ENCODE data around the gene BCKDHA.
"Not testable (repeated sequence)": the region's sequence is repeated elsewhere in the genome, so short reads cannot be mapped to it uniquely, and the experiment has no call there.

Gene BCKDHA

GRCh38 chr19:41408846-41409245, 11.2 kb downstream of the BCKDHA start:
- peaks cover 21% of the 10 kb centered on the region for H3K36me3 ChIP-seq (ENCODE audit: control insufficient read depth, insufficient read depth, low read length, severe bottlenecking)
- H3K27me3 ChIP-seq (replicated peaks; ENCODE audit: control insufficient read depth, insufficient read depth, low read length); H3K4me3 ChIP-seq (ENCODE audit: low read length); DNase-seq (ENCODE audit: low read depth); H3K9ac ChIP-seq (ENCODE audit: low read length); H3K4me1 ChIP-seq (ENCODE audit: control insufficient read depth, insufficient read depth, low read length); H3K9me3 ChIP-seq (ENCODE audit: control insufficient read depth, low read length): not testable (repeated sequence)

GRCh38 chr19:41409288-41409687, 11.7 kb downstream of the BCKDHA start:
- H3K4me1 ChIP-seq (ENCODE audit: control insufficient read depth, insufficient read depth, low read length): peaks cover 6% of the 10 kb centered on the region
- H3K4me3 ChIP-seq (ENCODE audit: low read length): no peak overlapping the region
- H3K9ac ChIP-seq (ENCODE audit: low read length): peak overlapping the region; percentile 6
- DNase-seq (ENCODE audit: low read depth): no peak
- H3K27me3 ChIP-seq (replicated peaks; ENCODE audit: control insufficient read depth, insufficient read depth, low read length): no peaks in the 10 kb centered on the region
- peaks cover 25% of the 10 kb centered on the region for H3K36me3 ChIP-seq (ENCODE audit: control insufficient read depth, insufficient read depth, low read length, severe bottlenecking)
- no peaks in the 10 kb centered on the region for H3K9me3 ChIP-seq (ENCODE audit: control insufficient read depth, low read length)

- Histone ChIP-seq H3K9me3 (ENCODE audit: control insufficient read depth, low read length) (no peaks in the 10 kb centered on the region), H3K9ac (ENCODE audit: low read length) (no peak overlapping the region)
These were observed 12.9 kb downstream of the BCKDHA start for GRCh38 chr19:41410336-41411054.

GRCh38 chr19:41411100-41411967, 13.7 kb downstream of the BCKDHA start:
- peaks cover 6% of the 10 kb centered on the region for H3K4me1 ChIP-seq (ENCODE audit: control insufficient read depth, insufficient read depth, low read length)
- H3K9me3 ChIP-seq (ENCODE audit: control insufficient read depth, low read length): no peaks in the 10 kb centered on the region
- DNase-seq (ENCODE audit: low read depth): no peak
- H3K9ac ChIP-seq (ENCODE audit: low read length): no peak overlapping the region
- H3K27me3 ChIP-seq (replicated peaks; ENCODE audit: control insufficient read depth, insufficient read depth, low read length): no peaks in the 10 kb centered on the region
- peaks cover 38% of the 10 kb centered on the region for H3K36me3 ChIP-seq (ENCODE audit: control insufficient read depth, insufficient read depth, low read length, severe bottlenecking)
- H3K4me3 ChIP-seq (ENCODE audit: low read length): no peak overlapping the region

More at GRCh38 chr19:41410336-41411054, 12.9 kb downstream of the BCKDHA start:
- Histone ChIP-seq H3K4me1 (ENCODE audit: control insufficient read depth, insufficient read depth, low read length) (peaks cover 6% of the 10 kb centered on the region), H3K27me3 (replicated peaks; ENCODE audit: control insufficient read depth, insufficient read depth, low read length) (no peaks in the 10 kb centered on the region), H3K36me3 (ENCODE audit: control insufficient read depth, insufficient read depth, low read length, severe bottlenecking) (peaks cover 37% of the 10 kb centered on the region), H3K4me3 (ENCODE audit: low read length) (no peak overlapping the region)
- no peak for DNase-seq (ENCODE audit: low read depth)

GRCh38 chr19:41411968-41412265, 14.3 kb downstream of the BCKDHA start:
- no peak for DNase-seq (ENCODE audit: low read depth)
- peaks cover 6% of the 10 kb centered on the region for H3K4me1 ChIP-seq (ENCODE audit: control insufficient read depth, insufficient read depth, low read length)
- H3K9ac ChIP-seq (ENCODE audit: low read length): no peak overlapping the region
- peaks cover 41% of the 10 kb centered on the region for H3K36me3 ChIP-seq (ENCODE audit: control insufficient read depth, insufficient read depth, low read length, severe bottlenecking)
- H3K27me3 ChIP-seq (replicated peaks; ENCODE audit: control insufficient read depth, insufficient read depth, low read length): no peaks in the 10 kb centered on the region
- H3K9me3 ChIP-seq (ENCODE audit: control insufficient read depth, low read length): no peaks in the 10 kb centered on the region
- H3K4me3 ChIP-seq (ENCODE audit: low read length): no peak overlapping the region

GRCh38 chr19:41412953-41413352, 15.3 kb downstream of the BCKDHA start:
- Histone ChIP-seq H3K4me1 (ENCODE audit: control insufficient read depth, insufficient read depth, low read length) (peaks cover 6% of the 10 kb centered on the region), H3K9ac (ENCODE audit: low read length) (no peak overlapping the region), H3K27me3 (replicated peaks; ENCODE audit: control insufficient read depth, insufficient read depth, low read length) (no peaks in the 10 kb centered on the region), H3K36me3 (ENCODE audit: control insufficient read depth, insufficient read depth, low read length, severe bottlenecking) (peaks cover 47% of the 10 kb centered on the region), H3K4me3 (ENCODE audit: low read length) (no peak overlapping the region), H3K9me3 (ENCODE audit: control insufficient read depth, low read length) (no peaks in the 10 kb centered on the region)
- DNase-seq (ENCODE audit: low read depth): no peak

GRCh38 chr19:41413947-41414346, 16.3 kb downstream of the BCKDHA start:
- peaks cover 6% of the 10 kb centered on the region for H3K4me1 ChIP-seq (ENCODE audit: control insufficient read depth, insufficient read depth, low read length)
- no peaks in the 10 kb centered on the region for H3K27me3 ChIP-seq (replicated peaks; ENCODE audit: control insufficient read depth, insufficient read depth, low read length)
- H3K9ac ChIP-seq (ENCODE audit: low read length): no peak overlapping the region
- no peak overlapping the region for H3K4me3 ChIP-seq (ENCODE audit: low read length)
- DNase-seq (ENCODE audit: low read depth): no peak
- H3K9me3 ChIP-seq (ENCODE audit: control insufficient read depth, low read length): no peaks in the 10 kb centered on the region
- H3K36me3 ChIP-seq (ENCODE audit: control insufficient read depth, insufficient read depth, low read length, severe bottlenecking): peaks cover 52% of the 10 kb centered on the region

- H3K27me3 ChIP-seq (replicated peaks; ENCODE audit: control insufficient read depth, insufficient read depth, low read length): no peaks in the 10 kb centered on the region
- H3K36me3 ChIP-seq (ENCODE audit: control insufficient read depth, insufficient read depth, low read length, severe bottlenecking): peaks cover 56% of the 10 kb centered on the region
- no peak overlapping the region for H3K9ac ChIP-seq (ENCODE audit: low read length)
- H3K4me1 ChIP-seq (ENCODE audit: control insufficient read depth, insufficient read depth, low read length): peaks cover 2% of the 10 kb centered on the region
- no peak for DNase-seq (ENCODE audit: low read depth)
- no peak overlapping the region for H3K4me3 ChIP-seq (ENCODE audit: low read length)
- H3K9me3 ChIP-seq (ENCODE audit: control insufficient read depth, low read length): no peaks in the 10 kb centered on the region
These were observed 16.8 kb downstream of the BCKDHA start for GRCh38 chr19:41414461-41414860.

- H3K4me1 ChIP-seq (ENCODE audit: control insufficient read depth, insufficient read depth, low read length): no peaks in the 10 kb centered on the region
- no peak overlapping the region for H3K4me3 ChIP-seq (ENCODE audit: low read length)
- no peak overlapping the region for H3K9ac ChIP-seq (ENCODE audit: low read length)
- H3K27me3 ChIP-seq (replicated peaks; ENCODE audit: control insufficient read depth, insufficient read depth, low read length): no peaks in the 10 kb centered on the region
- no peak for DNase-seq (ENCODE audit: low read depth)
- H3K9me3 ChIP-seq (ENCODE audit: control insufficient read depth, low read length): no peaks in the 10 kb centered on the region
- peaks cover 61% of the 10 kb centered on the region for H3K36me3 ChIP-seq (ENCODE audit: control insufficient read depth, insufficient read depth, low read length, severe bottlenecking)
These were observed 17.5 kb downstream of the BCKDHA start for GRCh38 chr19:41415154-41415571.

GRCh38 chr19:41416194-41416674, 18.6 kb downstream of the BCKDHA start:
- H3K4me1 ChIP-seq (ENCODE audit: control insufficient read depth, insufficient read depth, low read length): no peaks in the 10 kb centered on the region
- H3K9me3 ChIP-seq (ENCODE audit: control insufficient read depth, low read length): no peaks in the 10 kb centered on the region
- H3K4me3 ChIP-seq (ENCODE audit: low read length): no peak overlapping the region
- DNase-seq (ENCODE audit: low read depth): no peak
- no peaks in the 10 kb centered on the region for H3K27me3 ChIP-seq (replicated peaks; ENCODE audit: control insufficient read depth, insufficient read depth, low read length)
- peaks cover 66% of the 10 kb centered on the region for H3K36me3 ChIP-seq (ENCODE audit: control insufficient read depth, insufficient read depth, low read length, severe bottlenecking)
- no peak overlapping the region for H3K9ac ChIP-seq (ENCODE audit: low read length)

- no peak overlapping the region for H3K4me3 ChIP-seq (ENCODE audit: low read length)
- H3K36me3 ChIP-seq (ENCODE audit: control insufficient read depth, insufficient read depth, low read length, severe bottlenecking): peaks cover 51% of the 10 kb centered on the region
- DNase-seq (ENCODE audit: low read depth): no peak
- no peaks in the 10 kb centered on the region for H3K4me1 ChIP-seq (ENCODE audit: control insufficient read depth, insufficient read depth, low read length)
- H3K9me3 ChIP-seq (ENCODE audit: control insufficient read depth, low read length): no peaks in the 10 kb centered on the region
- H3K9ac ChIP-seq (ENCODE audit: low read length): no peak overlapping the region
- no peaks in the 10 kb centered on the region for H3K27me3 ChIP-seq (replicated peaks; ENCODE audit: control insufficient read depth, insufficient read depth, low read length)
These were observed 22.7 kb downstream of the BCKDHA start for GRCh38 chr19:41420101-41420880.
